Measurements from ENCODE around the gene CNTN5.
"Not testable (repeated sequence)": the region's sequence is repeated elsewhere in the genome, so short reads cannot be mapped to it uniquely, and the experiment has no call there.

Gene CNTN5

DNA sequence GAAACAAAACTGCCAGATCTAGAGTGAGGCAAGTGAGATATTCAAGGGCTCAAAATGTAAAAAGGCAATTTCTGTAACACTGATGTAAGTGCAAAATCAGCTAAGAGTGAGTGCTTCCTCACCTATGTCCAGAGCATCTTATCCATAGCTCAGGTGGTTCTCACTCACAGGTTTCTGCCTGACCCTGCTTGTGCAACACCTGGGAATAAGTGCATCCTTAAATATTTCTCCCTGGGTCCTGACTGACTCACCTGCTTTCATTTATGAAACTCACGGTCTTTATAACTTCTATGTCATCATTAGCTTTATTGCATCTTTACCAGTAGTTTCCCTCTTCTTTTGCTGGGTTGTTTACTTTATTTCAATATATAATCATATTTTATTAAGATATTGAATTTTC is 260.6 kb downstream of the CNTN5 start:
- DNase-seq = no peak

DNA sequence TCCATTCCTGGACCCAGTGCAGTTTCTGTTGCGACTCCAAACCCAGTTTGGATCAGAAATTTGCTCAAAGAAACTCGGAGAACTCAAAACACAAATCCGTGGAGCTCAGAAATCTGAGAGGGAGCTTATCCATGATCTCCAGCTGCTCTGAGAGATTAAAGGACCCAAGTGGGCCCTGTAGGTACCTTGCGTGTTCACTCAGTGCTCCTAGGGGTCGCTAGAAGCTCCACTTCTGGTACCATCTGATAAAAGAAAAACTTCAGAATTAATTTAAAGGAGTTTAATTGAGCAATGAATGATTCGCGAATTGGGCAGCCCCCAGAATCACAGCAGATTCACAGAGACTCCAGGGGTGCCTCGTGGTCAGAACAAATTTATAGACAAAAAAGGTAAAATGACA is 277.2 kb downstream of the CNTN5 start:
- not testable (repeated sequence) for DNase-seq

DNA sequence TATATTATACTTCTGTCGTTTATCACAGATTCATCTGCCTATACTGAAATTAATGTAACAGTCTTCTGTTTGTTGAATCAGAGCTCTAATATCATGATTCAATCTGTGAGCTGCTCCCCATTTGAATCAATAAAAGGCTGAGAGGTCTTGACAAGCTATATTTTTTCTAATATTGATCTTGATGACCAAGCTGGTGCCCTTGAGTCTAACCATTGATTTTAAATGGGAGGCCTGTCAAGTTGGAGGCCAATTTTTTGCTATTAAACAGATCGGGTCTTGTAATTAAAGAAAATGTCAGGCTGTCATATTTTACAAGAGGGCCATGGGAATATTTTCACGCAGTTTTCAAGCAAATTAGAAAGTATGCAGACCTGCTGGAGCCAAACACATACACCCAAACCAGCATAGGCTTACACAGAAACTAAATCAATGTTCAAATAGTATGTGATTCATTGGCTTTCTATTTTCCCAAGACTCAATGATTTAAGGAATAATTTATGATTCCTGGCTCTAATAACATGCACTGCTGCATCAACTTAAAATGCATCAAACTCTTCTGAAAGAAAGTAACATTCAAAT is 286.9 kb downstream of the CNTN5 start:
- DNase-seq = no peak

DNA sequence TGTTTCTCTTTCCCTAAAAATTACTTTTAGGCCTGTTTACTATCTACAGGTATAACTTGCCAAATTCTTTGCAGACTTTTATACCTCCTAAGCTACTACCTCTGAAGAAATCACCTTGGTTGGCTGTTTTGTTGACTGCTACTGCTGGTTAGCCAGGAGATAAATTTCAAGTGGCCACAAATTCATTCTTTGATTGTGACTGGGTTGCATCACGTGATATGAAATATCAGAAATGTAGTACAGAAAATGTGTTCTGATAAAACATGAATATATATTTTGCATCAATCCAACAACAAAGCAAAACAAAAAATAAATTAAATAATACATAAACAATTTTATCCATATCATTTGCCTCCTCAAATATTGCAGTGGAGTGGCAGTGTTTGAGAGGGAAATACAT is 291.1 kb downstream of the CNTN5 start:
- DNase-seq = no peak

DNA sequence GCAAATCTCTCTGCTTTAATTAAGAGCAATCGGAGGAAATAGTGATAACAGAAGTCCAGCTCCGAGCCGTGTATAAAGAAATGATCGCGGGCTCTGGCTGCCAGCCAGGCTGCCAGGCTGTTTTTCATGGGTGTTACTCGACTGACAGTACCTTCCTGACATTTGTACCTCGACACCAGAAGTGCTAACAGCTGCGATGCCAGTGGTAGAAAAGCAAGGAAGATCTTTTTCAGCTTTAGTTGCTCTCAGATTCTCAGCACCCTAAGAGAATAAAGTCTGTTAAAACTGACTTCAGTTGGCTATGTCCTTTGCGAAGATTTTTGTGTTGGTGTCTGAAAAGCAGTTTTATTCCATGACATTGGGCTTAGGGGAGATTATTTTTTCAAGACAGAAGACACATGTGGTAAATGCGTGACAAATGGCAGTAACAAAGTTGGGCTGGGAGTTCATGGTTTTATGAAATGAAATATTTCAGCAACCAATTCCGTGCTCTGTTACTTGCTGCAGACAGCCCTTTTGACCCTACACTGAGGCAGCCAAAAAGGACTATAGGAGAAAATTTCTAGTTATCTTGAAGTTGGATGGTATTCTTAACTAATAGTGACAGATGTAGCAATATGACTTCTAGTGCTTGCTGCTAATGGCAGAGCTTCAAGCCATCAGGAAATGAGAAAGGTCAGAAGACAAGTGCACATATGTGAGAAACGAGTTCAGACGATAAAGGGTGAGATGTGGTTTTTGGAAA is 296.2 kb downstream of the CNTN5 start:
- no peak for DNase-seq

DNA sequence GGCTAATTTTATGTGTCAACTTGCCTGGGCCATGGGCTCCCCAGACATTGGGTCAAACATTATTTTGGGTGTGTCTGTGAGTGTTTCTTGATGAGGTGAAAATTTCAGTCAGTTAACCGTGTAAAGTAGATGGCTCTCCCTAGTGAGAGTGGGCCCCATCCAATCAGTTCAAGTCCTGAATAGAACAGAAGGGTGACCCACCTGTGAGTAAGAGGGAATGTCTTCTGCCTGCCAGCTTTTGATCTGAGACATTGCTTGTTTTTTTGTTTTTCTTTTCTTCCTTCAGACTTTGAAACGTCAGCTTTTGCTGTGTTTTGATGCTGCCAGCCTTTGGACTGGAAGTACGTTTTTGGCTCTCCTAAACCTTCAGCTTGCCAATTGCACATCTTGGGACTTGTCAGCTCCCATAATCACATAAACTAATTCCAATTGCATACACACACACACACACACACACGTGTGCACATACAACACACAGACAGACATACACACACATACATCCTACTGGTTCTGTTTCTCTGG is 300.1 kb downstream of the CNTN5 start:
- DNase-seq = no peak

DNA sequence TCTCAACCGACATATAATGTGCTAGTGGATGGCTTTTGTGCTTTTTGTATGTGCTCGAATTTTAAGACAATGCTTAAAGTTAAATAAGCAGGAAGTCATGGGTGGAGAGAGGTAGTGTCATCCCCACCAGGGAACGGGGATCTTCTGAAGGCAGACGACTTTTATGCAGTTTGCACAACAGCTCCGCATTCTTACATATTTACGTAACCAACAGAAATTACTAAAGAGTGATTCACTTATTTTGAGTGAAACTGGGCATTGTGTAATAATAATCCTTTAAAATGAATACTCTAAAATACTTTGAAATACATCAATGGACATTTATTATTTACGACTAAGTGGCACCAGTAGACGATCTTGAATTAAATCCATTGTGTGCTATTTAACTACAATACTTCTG is 305.1 kb downstream of the CNTN5 start:
- no peak for DNase-seq

DNA sequence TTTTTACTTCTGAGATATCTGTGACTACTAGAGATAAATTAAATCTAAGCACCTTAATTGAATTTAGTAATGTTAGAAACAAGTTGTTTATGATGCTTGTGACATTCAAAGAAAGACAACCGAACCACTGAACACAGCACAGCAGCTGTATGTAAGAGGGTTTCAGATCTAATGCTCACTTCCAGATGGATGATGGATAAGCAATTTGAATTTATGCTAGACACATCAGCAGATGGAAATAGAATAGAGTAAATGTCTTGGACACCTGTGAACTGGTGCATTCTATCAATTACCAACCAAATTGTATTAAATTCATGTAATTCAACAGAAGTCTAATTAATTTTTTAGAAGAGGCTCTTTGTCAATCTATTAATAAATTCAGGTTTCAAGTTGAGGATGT is 306.3 kb downstream of the CNTN5 start:
- DNase-seq = no peak

DNA sequence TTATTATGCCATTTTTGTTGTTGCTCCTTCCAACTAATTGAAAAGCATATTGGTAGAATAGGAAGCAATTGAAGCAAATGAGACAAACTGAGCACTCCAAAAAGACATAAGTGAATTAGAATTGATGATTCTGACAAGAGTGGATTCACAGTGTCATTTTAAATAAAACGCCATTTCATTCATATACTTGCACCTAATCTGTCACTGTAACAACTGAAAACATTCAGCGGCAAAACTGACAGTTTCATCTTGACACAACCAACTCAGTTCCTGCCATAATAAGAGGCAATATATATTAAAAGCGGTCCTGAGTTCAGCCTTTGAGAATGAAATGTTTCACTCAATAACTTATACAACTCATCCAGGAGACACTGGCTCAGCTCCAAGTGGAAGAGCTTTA is 306.8 kb downstream of the CNTN5 start:
- DNase-seq = no peak

DNA sequence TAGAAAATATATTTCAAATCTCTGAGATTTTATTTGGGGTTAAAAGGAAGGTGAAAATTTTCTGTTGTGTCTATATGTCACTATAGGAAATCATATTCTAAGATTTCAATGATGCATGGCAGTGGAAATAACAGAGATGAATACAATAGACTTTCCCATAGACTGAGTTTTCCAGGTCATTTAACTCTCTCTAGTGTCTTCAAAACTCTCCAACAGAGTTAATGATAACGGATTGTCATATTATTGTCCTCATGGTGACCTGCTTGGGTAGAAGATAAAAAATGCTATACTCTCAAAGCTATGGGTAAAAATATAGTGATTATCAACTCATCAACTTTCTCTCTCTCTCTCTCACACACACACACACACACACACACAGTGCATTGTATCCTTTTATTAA is 312.9 kb downstream of the CNTN5 start:
- no peak for DNase-seq

DNA sequence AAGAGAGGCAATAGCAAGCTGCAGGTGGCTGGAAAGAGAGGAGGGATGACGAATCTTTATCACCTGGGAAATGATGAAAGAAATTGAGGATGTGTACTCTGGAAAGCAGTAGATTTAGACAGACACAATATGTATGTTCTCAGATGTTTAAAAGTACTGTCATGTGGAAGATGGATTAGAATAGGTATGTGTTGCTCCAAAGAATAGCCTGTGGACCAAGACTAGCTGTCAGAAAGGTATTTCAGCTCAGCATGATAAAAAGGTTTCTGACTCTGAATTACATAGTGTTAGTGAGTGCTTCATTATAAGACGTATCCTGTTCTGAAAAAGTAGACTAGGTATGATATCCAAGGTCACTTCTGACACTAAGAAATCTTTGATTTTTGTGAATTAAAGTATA is 322.4 kb downstream of the CNTN5 start:
- DNase-seq = no peak

DNA sequence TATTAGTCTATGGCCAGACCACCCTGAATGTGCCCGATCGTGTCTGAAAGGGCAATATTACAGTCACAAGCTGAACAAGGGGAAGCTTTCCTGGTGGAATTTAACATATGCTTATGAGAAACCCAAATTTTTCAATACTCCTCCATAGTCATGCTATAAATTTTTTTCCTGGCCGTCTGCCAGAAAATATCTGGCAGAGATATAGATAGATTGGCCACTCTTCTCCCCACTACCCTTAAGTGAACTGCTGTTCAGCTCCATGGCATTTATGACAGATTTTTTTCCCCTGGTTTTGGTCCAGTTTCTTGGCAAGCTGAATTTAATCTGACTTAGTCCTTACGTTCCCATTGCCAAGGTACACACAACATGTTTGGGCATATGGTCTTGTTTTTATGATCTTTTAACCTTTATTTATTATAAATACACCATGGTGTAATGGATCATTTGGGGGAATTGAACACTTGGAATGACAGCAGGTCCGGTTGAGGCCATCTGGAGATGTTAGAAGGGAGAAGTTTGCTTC is 328.5 kb downstream of the CNTN5 start:
- no peak for DNase-seq

DNA sequence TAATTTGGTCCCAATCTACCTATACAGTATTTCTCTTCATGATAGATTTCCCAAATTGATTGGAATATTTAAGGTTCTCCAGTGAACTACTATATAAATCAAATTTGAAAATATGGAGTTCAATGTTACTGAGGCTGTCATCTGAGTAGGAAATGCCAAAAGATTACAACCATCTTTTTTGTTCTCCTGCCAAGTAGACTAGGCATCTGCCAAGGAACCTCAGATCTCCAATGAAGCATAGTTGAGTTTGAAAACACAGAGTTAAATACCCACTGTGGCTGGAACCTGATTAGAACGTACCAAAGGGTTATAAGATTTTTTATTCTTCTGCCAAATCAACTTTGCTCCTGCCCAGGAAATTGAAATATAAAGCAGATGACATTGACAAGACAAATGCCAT is 330.9 kb downstream of the CNTN5 start:
- no peak for DNase-seq

DNA sequence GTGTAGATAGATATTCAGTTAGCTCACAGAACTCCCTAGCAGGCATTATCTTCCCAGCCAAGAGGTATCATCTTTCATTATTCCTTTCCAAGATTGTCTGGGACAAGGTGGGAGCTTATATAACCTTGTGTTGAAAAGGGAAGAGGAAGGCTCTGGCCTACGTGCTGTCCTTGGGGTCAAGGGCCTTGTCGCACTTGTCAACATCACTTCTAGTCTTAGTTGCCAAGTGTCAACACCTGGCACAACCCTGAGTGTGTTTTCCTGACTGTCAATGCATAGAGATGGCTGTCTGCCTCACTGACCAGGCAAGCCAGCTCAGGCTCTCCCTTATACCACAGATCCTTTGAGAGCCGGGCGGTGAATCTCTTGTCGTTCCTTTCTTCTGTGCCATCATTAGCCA is 331.9 kb downstream of the CNTN5 start:
- DNase-seq = no peak

DNA sequence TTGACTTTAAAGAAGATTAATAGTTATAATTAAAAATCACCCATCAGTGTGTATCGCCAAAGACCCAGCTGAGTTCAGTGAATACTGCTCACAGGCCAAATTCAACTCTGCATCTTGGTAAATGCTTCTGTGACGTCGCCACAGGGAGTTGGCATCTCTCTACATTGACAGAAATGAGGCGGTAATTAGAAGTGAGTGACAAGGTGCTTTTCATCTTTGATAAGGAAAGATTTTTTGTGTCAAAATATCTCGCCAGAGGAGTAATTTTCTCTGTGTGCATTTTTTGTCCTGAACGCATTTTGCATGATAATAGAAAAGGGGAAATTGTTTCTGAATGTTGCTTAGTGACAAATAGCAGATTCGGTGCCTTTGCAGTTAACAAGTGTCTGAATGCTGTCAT is 345.8 kb downstream of the CNTN5 start:
- DNase-seq = no peak

DNA sequence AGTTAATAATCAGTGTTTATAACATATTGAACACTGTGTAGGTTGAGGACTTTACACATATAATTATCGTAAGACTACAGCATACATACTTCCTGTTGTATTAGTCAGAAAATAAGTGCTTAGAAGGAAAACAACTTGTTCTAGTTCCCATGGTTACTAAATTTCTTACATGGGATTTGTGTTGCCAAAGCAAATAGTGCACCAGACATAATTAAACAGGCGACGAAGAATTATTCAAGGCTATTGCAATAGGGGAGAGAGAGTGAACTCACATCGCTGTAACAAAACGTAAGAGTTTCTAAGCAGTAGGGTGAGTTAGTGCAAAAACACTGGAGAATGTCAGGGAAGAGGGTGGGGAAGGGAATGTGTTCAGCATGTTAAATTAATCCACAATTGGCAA is 347.8 kb downstream of the CNTN5 start:
- DNase-seq = no peak

DNA sequence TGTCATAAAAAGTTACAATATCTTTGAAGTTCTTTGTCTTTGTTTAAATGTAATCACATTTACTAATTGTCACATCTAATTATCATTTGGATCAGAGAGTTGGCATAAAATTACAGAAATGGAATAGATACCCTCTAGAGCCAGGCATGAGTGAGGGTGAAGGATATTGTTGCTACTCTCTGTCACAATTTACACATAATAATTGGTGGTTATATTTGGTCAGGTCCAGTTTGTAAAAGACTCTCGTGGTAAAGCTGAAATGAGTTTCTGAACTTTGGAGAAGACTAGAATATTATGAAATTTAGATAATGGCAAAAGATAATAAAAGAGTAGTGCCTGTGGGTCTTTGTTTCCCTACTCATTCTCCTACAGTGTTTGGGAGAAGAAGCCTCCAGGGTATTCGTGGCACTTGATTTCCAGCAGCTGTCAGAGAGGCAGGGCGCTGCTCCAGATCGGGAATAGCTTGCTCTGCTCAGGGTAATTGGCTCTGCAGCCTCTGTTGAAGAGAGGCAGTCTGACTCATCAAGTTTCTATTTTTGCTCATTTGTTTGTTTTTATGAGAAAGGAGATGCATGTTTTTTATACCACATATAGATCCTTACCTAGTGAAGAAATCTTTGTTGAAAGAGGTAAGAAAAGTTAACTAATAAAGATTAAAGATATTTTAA is 349.9 kb downstream of the CNTN5 start:
- DNase-seq = no peak

DNA sequence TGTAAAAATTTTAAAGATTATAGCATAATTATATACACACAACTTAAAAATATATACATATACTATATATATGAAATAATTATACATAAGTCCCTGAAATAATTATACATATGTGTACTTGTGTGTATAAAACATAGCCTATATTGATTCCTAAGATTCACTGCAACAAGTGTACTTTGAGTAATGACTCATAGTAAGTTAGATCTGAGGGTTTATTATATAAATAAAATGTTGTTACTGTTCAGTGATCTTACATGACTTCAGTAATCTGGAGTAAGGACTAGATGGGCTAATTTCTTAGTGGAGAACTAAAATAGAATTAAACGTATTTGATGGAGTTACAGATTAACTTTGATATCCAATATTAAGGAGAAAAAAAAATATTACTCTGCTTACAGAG is 350.5 kb downstream of the CNTN5 start:
- DNase-seq = no peak

DNA sequence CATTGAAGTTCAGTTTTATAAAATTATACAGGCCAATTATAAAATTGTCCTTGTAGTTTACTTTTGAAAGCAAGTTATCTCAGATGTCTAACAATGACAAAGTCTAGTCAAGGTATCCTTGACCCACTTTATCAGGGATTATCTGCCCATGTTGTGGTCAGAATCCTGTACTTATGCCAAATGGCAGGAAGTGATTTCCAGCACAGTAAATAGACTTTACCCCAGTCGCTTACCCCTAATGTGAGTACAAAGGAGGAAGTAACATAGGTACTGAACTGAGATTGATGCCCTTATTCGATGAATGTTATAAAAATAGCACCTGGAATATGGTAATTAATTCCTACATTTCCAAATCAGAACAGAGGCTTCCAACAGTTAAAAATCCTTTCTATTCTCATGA is 355.7 kb downstream of the CNTN5 start:
- no peak for DNase-seq

DNA sequence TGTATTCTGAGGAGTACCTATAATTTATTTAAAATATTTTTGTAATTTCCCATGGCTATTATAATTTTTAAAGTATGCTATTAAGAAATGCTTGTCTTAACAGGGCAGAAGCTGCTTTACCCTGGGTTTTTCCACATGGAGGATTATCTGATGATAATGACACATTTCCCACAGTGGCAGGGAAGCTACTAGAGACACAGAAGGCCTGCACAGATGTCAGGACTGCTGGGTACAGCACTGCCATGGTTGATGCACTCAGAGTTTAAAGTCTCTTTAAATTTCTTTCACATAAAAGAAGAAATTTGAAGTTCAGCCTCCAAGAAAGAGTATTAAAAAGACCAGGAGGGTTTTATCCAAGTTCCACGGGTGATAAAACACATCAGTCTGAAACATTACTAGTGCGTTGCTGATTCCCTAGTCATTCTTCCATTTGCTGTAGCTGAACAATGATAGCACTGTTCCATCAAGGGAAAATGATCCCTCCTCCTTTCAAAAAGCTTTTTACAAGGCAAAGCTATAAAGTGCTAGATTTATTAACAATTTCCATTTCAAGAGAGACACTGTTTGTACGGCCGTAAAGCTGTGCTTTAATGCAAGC is 363.0 kb downstream of the CNTN5 start:
- no peak for DNase-seq

DNA sequence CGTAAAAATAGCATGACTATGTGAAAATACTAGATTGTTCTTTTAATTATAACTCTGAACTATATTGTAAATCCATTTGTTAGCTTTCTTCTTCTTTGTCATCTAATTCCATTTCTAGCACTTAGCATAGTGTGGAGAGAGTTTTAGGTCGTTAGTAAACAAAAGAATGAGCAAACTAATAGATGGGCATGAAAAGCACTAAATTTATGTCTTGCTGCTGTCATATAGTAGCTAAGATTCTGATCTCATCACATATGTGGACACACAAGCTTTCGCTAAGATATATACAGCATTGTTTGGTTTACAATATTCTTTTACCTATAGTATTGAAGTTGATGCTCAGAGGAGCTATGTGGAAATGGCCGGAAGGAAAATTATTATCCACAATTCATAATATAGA is 370.5 kb downstream of the CNTN5 start:
- DNase-seq = no peak

DNA sequence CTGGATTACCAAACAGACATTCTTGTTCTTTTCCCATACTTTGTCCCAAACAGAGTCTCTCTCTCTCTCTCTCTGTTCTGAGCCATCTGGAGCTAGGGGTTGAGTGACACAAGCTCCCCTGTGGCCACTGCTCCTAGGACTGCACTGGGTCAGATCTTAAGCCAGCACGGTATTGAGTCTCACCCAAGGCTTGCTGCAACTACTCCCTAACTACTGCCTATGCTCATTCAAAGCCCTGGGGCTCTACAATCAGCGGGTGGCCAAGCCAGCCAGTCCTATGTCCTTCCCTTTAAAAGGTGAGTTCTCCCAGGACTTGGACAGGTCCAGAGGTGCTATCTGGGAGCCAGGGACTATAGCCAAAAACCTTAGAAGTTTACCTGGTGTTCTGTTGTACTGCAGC is 385.6 kb downstream of the CNTN5 start:
- no peak for DNase-seq

DNA sequence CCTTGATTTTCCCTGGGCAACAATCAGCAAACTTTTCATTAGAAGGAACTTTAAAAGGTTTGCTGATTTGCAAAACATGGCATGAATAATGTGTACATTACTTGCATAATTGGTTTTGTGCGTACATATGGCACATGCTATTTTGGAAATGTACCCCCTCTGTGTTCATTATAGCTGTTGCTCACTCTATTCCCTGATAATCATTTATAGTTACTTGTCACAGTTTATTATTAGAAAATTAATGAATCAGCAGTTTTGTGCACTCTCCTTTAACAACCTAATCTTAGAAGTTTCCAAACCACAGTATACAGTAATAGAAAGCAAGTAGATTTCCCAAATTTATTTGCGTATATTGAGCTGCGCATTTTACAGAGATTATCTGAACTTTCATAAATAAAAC is 389.9 kb downstream of the CNTN5 start:
- no peak for DNase-seq

Data from DMS79 (cell line).